GM19372 (cell line): ENCODE results near the gene MFAP4.

ENCODE experiments used
- ATAC-seq: cut with Tn5 transposase; IDR thresholded peaks from one replicate; pipeline ENCODE4 v1.9.1; 2021; ENCODE audit warnings: mild to moderate bottlenecking, low read depth, moderate library complexity; ENCODE audit not compliant: unreplicated experiment

The MFAP4 gene, protein sequence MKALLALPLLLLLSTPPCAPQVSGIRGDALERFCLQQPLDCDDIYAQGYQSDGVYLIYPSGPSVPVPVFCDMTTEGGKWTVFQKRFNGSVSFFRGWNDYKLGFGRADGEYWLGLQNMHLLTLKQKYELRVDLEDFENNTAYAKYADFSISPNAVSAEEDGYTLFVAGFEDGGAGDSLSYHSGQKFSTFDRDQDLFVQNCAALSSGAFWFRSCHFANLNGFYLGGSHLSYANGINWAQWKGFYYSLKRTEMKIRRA

GRCh38 chr17:19386974-19387920 lies at the start of gene MFAP4:
Gene MFAP4 (minus strand): TSS chr17:19387190. CDS start chr17:19387155, 35 bp downstream.
- ATAC-seq: no peak

DNA sequence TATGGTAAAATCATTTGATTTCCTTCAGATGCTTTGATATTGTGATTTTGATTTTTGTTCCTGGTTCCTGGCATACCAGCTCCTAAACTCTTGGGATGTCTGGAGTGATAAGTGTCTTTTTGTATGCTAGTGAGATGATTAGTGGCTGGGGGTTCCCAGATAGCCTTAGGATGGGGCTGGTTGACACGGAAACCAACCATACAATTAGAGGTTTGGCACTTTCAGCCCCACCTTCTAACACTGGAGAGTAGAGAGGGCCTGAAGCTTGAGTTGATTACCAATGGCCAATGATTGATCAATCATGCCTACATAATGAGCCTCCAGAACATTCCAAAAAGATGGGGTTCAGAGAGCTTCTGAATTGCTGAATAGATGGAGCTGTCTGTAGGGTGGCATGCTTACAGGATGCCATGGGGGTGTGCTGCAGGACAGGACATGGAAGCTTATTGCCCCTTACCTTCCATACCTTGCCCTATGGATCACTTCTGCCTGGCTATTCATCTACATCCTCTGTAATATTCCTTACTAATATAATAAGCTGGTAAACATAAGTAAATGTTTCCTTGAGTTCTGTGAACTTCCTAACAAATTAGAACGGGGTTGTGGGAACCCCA lies 46.8 kb upstream of the MFAP4 start:
- ATAC-seq: no peak

GRCh38 chr17:19433255-19433654 lies 46.3 kb upstream of the MFAP4 start:
- ATAC-seq: no peak

DNA sequence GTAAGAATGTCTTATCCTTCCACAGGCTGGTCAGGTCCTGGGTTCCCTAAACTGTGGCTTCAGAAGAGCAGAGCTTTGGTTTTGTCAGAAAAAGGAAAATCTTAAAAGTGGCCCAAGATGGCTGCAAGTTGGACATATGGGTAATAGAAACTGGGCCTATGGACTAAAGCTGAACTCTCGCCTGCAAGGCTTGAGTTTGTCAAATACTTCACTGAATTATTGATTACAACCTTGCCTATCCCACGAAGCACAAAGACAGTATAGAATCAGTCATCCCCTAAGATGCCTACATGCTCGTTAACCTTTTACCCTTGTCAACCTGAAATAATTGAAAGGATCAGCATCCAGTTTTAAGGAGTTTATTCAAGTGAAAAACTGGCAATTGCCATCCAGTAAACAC lies 44.7 kb upstream of the MFAP4 start:
- no peak for ATAC-seq

GRCh38 chr17:19426631-19427030 lies 39.6 kb upstream of the MFAP4 start:
- ATAC-seq: no peak

GRCh38 chr17:19424934-19425868 lies 38.2 kb upstream of the MFAP4 start:
- ATAC-seq: no peak

GRCh38 chr17:19421926-19422325 lies 34.9 kb upstream of the MFAP4 start:
- no peak for ATAC-seq

DNA sequence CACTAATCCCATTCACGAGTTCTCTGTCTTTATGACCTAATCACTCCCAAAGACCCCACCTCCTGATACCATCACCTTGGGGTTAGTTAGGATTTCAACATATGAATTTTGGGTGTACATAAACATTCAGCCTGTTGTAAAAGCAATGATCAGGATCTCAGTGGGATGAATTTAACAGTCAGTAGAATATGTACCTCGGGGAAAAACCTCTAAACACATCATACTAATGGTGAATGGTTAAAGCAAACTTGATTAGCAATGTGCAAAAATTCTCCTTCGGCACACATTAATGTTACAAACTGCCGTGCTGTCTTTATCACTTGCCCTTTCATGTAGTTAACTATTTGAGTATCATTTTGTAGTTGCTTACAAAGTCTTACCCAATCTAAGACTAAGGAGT lies 34.2 kb upstream of the MFAP4 start:
- ATAC-seq: no peak

DNA sequence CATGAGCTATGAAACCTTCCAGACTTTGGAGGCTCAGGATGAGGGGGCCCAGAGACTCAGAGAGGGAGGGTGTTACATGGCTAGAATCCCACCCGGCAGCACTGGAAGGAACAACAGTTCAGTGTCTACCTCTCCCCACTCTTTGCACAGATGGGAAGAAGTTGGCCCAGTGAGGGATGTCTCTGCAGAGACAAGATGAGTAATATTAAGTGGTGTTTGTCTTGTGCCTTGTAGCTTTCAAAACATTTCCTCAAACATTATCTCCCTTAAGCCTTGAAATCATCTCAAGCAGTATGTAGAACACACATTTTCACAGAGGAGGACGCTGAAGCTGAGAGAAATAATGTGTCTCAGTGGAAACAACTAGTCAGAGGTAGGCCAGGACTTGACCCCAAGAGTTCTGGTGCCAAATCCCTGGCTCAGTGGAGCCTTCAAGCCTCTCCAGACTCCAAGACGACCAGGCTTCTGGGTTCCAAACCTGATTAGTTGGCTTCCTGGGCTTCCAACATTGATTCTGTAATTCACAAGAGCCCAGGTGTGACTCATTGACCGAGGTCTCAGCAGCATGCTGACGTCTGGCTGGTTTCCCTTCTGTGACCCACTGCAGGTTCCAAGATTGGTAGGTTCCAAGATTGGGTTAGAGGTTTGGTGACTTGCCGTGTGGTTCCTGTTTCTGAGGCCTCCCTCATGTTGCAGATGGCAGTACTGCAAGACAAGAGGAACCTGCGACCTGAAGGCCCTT lies 31.4 kb upstream of the MFAP4 start:
- ATAC-seq: no peak

- ATAC-seq: no peak
Measured at GRCh38 chr17:19417611-19418010, 30.6 kb upstream of the MFAP4 start.

DNA sequence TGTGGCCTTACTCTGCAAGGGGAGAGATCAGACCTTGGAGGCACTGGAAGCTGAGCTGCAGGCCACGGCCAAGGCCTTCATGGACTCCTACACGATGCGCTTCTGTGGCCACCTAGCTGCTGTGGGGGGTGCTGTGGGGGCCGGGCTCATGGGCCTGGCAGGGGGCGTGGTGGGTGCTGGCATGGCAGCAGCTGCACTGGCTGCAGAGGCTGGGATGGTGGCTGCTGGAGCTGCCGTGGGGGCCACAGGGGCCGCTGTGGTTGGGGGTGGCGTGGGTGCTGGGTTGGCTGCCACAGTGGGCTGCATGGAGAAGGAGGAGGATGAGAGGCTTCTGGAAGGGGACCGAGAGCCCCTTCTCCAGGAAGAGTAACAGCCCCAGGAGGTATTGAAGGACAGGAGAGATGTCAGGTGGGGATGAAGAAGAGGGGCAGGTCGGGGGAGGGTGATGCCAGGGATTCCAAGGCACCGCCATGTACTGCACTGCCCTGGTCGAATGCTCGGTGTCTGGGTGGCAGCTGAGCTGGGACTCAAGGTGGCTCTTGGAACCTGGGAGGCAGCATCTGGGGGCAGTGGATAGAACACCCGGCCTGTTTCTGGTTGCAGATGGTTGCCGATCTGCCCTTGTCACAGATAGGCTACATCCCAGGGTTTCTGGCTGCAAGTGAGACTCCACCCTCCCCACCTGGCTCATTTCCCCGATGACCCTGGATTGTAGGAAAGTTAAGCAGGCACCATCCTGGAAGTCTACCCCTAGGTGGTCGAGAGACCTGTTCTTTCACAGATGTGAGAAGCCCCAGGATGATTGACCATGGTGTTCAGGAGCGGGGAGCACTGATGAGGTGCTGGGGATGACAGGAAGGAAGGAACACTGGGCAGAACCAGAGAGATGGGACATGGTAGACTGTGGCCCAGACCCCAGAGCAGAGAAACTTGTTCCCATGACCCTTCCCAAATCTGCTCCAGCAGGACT lies 29.1 kb upstream of the MFAP4 start:
- ATAC-seq: no peak

GRCh38 chr17:19415311-19415710 lies 28.3 kb upstream of the MFAP4 start:
- no peak for ATAC-seq

GRCh38 chr17:19414396-19415280 lies 27.6 kb upstream of the MFAP4 start:
- ATAC-seq: no peak

DNA sequence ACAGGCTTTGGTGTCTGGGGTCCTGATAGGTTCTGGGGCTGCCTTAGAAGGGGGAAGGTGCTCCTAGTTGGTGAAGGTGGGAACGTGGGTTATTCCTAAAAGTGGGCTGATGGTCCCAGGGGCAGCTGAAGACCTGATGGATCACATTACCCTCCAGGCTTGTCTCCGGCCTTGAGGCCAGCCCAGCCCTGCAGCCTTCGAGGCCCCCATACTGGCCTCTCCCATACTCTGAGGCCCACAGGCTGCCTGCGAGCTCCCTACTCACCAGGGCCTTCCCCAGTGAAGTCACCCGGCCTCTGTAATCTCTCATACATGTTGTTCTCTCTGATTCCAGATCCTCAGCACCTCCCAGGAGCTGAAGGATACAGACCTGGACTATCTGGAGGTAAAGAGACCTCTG lies 26.8 kb upstream of the MFAP4 start:
- no peak for ATAC-seq

DNA sequence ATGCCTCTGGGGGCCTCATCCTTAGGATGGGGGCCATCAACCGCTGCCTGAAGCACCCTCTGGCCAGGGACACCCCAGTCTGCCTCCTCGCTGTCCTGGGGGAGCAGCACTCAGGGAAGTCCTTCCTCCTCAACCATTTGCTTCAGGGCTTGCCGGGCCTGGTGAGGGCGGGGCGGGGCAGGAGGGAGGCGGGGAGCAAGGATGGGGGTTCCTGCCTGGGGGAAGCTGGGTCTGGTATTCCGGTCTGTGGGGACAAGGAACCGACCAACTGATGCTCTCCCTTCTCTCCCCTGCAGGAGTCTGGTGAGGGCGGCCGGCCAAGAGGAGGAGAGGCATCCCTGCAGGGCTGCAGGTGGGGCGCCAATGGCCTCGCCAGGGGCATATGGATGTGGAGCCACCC lies 26.0 kb upstream of the MFAP4 start:
- ATAC-seq: no peak

DNA sequence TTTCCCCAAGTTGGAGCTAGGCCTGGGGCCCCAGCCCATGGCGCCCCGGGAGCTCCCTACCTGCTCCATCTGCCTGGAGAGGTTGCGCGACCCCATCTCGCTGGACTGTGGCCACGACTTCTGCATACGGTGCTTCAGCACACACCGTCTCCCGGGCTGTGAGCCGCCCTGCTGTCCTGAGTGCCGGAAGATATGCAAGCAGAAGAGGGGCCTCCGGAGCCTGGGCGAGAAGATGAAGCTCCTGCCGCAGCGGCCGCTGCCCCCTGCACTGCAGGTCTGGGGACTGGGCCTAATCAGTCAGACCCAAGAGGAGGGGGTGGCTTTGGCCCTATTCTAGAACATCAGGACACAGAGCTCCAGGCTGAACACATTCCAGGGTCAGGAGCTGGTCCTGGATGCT lies 25.5 kb upstream of the MFAP4 start:
- ATAC-seq: no peak

DNA sequence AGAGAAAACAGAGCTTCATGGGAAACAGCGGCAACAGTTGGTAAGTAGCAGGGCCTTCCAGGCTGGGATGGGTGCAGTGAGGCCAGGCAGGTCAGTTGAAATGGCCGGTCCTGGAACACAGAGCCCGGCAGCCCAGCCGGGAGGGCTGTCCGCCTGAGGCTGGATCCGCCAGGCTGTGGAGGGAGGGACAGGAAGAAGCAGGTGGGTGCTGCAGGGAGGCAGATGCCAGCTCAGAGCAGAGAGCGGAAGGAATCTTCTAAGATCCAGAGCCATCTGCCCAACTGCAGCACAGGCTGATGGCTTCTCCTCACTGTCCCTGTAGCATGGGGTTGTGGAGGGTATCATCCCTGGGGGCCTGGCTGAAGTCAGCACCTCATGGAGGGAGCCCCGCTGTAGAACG lies 24.6 kb upstream of the MFAP4 start:
- ATAC-seq: no peak
